HepG2 (cell line): ENCODE data around the gene GPR42.

Experiments used
- CEBPZ ChIP-seq: IDR thresholded peaks from 2 replicates; pipeline ENCODE4 v1.6.1; 2012; ENCODE audit warnings: low read length, improper control_type of control experiment
- CTCF ChIP-seq: sonication (generic); formaldehyde crosslinking; IDR thresholded peaks from 2 replicates; pipeline ENCODE4 v1.5.0; 2020; ENCODE audit warnings: mild to moderate bottlenecking, missing genetic modification reagents, moderate library complexity
- POLR2A ChIP-seq, 2 experiments: IDR thresholded peaks; 2 replicates each; pipeline ENCODE4 v1.6.1; 2011; ENCODE audit warnings: low read depth in 2 of 2, low read length in 2 of 2, mild to moderate bottlenecking in 1 of 2, moderate library complexity in 1 of 2; ENCODE audit not compliant: insufficient read depth in 1 of 2
- POLR2AphosphoS5 ChIP-seq: IDR thresholded peaks from 2 replicates; pipeline ENCODE4 v1.6.1; 2012; ENCODE audit warnings: low read depth, low read length
- ZMYM3 ChIP-seq: sonication (generic); formaldehyde crosslinking; IDR thresholded peaks from 2 replicates; pipeline ENCODE4 v1.5.1; 2020; ENCODE audit warnings: mild to moderate bottlenecking, missing genetic modification reagents
- ZNF484 ChIP-seq: sonication (generic); formaldehyde crosslinking; IDR thresholded peaks from 2 replicates; pipeline ENCODE4 v1.5.1; 2020; ENCODE audit warnings: mild to moderate bottlenecking, low read depth, missing genetic modification reagents, borderline replicate concordance
- TF ChIP-seq, protein P1 (sequence below): sonication (generic); formaldehyde crosslinking; IDR thresholded peaks from 2 replicates; pipeline ENCODE4 v1.8.1; 2023; ENCODE audit warnings: mild to moderate bottlenecking, moderate library complexity, missing genetic modification reagents

DNA sequence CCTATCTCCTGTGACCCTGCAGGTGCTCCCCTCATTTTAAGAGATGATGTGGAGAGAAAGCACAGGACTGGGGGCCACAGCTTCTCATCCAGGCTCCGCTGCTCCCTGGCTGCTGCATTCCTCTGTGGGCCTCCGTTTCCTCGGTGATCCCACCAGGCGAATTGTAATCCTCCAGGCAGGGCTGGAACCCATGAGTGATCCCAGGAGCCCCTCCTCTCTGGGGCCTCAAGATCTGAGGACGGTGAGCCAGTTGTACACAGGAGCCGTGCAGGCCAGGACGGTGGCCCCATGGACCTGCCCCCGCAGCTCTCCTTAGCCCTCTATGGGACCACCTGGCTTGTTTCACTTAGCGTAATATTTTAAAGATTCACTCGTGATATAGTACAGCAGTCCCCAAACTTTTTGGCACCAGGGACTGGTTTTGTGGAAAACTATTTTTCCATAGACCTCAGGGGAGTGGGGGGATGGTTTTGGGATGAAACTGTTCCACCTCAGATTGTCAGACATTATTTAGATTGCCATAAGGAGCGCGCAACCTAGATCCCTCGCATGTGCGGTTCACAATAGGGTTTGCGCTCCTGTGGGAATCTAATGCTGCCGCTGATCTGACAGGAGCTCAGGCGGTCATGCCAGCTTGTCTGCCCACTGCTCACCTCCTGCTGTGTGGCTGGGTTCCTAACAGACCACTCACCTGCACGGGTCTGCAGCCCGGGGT is 7.0 kb upstream of the GPR42 start:
- no peak for TF ChIP-seq POLR2A (IDR thresholded peaks at IDR 0.05; ENCODE audit: insufficient read depth in 1 of 2, low read depth in 2 of 2, low read length in 2 of 2)
- TF ChIP-seq ZMYM3 (CRISPR knock-in tag), result no peak
- TF ChIP-seq, protein P1, sequence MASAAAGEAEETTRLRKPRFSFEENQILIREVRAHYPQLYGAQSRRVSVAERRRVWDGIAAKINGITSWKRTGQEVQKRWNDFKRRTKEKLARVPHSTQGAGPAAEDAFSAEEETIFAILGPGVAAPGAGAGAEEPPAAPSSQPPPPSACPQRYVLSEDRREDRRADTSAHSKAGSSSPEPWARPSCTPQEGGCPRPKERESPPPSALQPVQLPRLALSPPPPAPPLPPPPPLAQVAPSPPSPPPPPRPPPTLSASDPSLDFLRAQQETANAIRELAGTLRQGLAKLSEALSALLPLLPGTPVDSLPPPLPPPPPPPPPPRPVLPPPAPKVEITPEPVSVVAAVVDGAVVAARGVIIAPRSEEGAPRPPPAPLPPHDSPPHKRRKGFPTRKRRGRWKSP, result no peak
- TF ChIP-seq CEBPZ, result no peak
- TF ChIP-seq POLR2AphosphoS5, result no peak
- TF ChIP-seq CTCF (CRISPR knock-in tag), result no peak
- TF ChIP-seq ZNF484 (CRISPR knock-in tag), result no peak
